ENCODE data around the gene PRICKLE3.

PRICKLE3 gene

GRCh38 chrX:49230500-49231232 lies 44.5 kb upstream of the PRICKLE3 start:
- peak overlapping the region; percentile 47 for H3K4me3 ChIP-seq (ENCODE audit: low read depth, low read length)
- no peak for DNase-seq (ENCODE audit: low read depth)
- TF ChIP-seq, protein P1, sequence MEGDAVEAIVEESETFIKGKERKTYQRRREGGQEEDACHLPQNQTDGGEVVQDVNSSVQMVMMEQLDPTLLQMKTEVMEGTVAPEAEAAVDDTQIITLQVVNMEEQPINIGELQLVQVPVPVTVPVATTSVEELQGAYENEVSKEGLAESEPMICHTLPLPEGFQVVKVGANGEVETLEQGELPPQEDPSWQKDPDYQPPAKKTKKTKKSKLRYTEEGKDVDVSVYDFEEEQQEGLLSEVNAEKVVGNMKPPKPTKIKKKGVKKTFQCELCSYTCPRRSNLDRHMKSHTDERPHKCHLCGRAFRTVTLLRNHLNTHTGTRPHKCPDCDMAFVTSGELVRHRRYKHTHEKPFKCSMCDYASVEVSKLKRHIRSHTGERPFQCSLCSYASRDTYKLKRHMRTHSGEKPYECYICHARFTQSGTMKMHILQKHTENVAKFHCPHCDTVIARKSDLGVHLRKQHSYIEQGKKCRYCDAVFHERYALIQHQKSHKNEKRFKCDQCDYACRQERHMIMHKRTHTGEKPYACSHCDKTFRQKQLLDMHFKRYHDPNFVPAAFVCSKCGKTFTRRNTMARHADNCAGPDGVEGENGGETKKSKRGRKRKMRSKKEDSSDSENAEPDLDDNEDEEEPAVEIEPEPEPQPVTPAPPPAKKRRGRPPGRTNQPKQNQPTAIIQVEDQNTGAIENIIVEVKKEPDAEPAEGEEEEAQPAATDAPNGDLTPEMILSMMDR (IDR thresholded peaks at IDR 0.05; ENCODE audit: low read depth, low read length, missing control alignments), result peak; percentile 37

DNA sequence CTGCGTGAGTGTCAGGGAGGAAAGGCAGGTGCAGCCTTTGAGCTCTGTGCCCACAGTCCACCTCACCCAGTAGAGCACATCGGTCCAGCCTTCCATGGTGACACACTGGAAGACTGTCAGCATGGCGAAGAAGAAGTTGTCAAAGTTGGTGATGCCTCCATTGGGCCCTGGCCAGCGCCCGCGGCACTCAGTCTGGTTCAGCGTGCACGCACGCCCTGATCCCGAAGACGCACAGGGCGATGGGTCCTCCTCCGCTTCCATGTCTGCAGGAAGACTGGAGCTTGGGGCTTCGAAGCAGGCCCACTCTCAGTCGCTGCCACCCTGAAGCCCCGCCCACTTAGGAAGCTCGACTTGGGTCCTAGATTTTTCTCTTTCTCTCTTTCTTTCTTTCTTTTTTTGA lies 42.0 kb upstream of the PRICKLE3 start:
- TF ChIP-seq, protein P1 (IDR thresholded peaks at IDR 0.05; ENCODE audit: low read depth, low read length, missing control alignments), result no peak
- no peak for DNase-seq (ENCODE audit: low read depth)

DNA sequence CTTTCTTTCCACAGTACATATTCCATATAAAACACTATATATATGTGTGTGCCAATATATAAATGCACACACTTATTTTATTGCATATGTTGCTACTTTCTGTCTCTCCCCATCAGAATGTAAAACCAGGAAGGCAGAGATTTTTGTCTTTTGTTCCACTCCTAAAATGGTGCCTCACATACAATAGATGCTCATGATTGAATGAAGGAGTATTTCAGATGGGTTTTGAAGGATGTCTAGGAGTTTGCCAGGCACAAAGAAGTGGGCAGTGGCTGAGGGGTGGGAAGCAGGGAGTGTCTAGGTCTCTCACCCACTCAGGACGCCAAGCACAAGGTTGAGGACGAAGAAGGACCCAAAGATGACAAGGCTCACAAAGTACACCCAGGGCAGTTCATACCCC lies 41.6 kb upstream of the PRICKLE3 start:
- TF ChIP-seq, protein P1 (IDR thresholded peaks at IDR 0.05; ENCODE audit: low read depth, low read length, missing control alignments), result no peak

More for the DNA sequence above, 42.0 kb upstream of the PRICKLE3 start:
- no peak overlapping the region for H3K4me3 ChIP-seq (ENCODE audit: low read depth, low read length)

GRCh38 chrX:49226946-49227345 lies 40.8 kb upstream of the PRICKLE3 start:
- H3K4me3 ChIP-seq (ENCODE audit: low read depth, low read length), result no peak overlapping the region
- TF ChIP-seq, protein P1 (IDR thresholded peaks at IDR 0.05; ENCODE audit: low read depth, low read length, missing control alignments), result no peak
- no peak for DNase-seq (ENCODE audit: low read depth)

More for the DNA sequence above, 41.6 kb upstream of the PRICKLE3 start:
- no peak overlapping the region for H3K4me3 ChIP-seq (ENCODE audit: low read depth, low read length)
- no peak for DNase-seq (ENCODE audit: low read depth)

DNA sequence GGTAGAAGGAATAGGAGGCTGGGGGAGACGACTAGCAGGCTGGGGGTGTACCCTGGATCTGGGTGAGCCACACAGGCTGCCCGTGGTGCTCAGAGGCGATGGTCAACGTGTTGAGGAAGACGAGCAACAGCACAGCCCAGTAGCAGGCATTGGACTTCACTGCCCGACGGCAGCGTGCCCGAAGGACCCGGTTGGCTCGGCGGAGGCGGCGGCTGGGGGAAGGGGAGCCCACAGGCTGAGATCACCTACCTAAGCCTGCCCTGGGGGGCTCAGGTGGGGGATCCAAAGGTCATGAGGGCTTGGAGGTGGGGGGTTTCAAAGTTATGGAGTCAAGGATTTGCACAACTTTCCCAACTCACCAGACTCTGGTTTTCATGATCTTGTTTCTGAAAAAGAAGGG lies 39.7 kb upstream of the PRICKLE3 start:
- no peak overlapping the region for H3K4me3 ChIP-seq (ENCODE audit: low read depth, low read length)
- TF ChIP-seq, protein P1 (IDR thresholded peaks at IDR 0.05; ENCODE audit: low read depth, low read length, missing control alignments), result no peak
- DNase-seq (ENCODE audit: low read depth), result no peak

DNA sequence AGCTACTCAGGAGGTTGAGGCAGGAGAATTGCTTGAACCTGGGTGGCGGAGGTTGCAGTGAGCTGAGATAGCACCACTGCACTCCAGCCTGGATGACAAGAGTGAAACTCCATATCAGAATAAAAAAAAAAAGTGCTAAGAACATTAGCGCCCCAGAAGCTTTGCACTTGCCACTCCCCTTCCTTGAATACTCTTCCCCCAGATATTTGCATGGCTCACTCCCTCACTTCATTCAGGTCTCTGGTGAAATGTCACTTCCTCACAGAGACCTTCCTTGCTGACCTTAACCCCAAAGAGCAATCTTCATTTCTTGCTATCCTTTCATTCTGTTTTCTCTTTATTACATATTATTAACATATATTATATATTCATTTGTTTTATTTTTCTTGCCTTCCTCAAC lies 35.7 kb upstream of the PRICKLE3 start:
- TF ChIP-seq, protein P1 (IDR thresholded peaks at IDR 0.05; ENCODE audit: low read depth, low read length, missing control alignments), result no peak
- no peak for DNase-seq (ENCODE audit: low read depth)
- no peak overlapping the region for H3K4me3 ChIP-seq (ENCODE audit: low read depth, low read length)

- no peak for DNase-seq (ENCODE audit: low read depth)
- no peak overlapping the region for H3K4me3 ChIP-seq (ENCODE audit: low read depth, low read length)
- TF ChIP-seq, protein P1 (IDR thresholded peaks at IDR 0.05; ENCODE audit: low read depth, low read length, missing control alignments), result no peak
These were observed 33.9 kb upstream of the PRICKLE3 start for GRCh38 chrX:49220100-49220499.
